Stimulated activated CD8-positive, alpha-beta memory T cell treated with anti-CD3 and anti-CD28 coated beads, Interleukin-12 subunit alpha, Interleukin-12 subunit beta, amount 100 ng/mL, for 1 hour (primary cell): ENCODE results near the gene AMPH.
"Not testable (repeated sequence)": the region's sequence is repeated elsewhere in the genome, so short reads cannot be mapped to it uniquely, and the experiment has no call there.

Experiments
- DNase-seq: peaks from one replicate; pipeline ENCODE4 v3.0.0-alpha.2; 2020; ENCODE audit warnings: low read depth

The AMPH gene

GRCh38 chr7:38628630-38629385 is 2.4 kb downstream of the AMPH start:
- DNase-seq, result no peak

DNA sequence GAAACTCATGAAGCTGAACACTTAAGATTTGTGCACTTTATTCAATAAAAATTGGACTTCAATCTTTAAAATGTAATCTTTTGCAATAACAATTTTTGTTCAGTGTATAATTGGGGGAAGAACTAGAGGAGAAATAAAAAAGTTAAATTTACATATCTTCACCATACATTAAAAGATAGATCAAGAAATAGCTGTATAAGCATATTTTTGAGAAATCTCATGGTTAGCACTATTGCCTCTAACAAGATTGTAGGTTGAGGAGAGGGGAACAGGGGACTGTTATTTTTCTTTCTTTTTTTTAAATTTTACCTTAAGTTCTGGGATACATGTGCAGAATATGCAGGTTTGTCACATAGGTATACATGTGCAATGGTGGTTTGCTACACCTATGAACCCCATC is 5.3 kb downstream of the AMPH start:
- no peak for DNase-seq

DNA sequence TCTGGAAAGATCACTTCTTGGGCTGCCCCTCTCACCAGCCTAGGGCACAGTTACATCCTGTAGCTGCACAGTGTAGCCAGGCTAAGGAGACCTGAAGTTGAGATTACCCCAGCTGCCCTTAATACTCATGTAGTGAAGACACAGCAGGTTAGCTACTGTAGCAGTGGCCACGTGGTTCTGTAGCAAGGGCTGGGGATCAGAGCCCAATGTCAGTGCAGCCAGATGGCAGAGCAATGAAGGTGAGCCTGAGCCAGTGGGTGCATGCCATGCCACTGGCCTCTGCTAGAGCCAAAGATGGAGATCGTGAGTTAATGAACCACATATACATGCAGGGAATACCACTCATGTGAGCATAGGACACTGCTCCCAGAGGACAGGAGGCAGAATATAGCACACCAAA is 15.5 kb downstream of the AMPH start:
- no peak for DNase-seq

DNA sequence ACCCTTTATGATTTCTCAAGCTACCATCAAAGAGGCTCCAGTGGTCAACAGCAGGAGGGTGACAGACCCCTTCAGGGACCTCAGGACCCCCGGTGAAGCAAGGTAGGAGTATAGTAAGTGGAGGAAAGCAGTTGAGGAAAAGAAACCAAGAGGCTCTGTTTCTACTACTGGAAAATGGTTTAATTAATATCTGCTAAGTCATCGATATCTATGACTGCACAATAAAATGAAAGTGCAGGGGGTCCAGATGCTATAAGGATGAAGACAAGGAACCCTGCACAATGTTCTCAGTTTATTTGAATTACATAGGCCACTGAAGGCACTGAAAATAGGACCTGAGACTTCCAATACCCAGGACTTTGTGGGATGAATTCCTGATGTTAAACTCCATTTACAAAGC is 23.7 kb downstream of the AMPH start:
- no peak for DNase-seq

- DNase-seq, result no peak
Measured at GRCh38 chr7:38600741-38601140, 30.4 kb downstream of the AMPH start.

DNA sequence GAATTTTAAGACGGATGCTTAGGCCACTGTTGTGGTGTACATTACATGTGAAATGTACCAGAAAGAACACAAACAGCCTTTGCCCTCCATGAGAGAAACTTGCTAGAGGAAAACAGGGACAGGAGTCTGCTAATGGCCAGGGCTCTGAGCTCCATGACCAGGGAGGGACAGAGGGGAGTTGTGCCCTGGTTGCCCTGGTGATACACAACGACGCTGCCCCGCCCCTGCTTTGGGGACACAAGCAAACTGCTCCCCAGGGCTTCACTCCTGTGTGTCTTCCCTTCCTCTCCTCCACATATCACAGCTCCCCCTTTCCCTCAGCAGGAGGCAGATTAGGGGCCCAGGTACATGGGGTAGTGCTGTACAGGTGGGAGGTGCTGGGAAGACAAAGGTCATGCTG is 36.2 kb downstream of the AMPH start:
- DNase-seq, result no peak

GRCh38 chr7:38592737-38593288 is 38.4 kb downstream of the AMPH start:
- DNase-seq, result no peak

DNA sequence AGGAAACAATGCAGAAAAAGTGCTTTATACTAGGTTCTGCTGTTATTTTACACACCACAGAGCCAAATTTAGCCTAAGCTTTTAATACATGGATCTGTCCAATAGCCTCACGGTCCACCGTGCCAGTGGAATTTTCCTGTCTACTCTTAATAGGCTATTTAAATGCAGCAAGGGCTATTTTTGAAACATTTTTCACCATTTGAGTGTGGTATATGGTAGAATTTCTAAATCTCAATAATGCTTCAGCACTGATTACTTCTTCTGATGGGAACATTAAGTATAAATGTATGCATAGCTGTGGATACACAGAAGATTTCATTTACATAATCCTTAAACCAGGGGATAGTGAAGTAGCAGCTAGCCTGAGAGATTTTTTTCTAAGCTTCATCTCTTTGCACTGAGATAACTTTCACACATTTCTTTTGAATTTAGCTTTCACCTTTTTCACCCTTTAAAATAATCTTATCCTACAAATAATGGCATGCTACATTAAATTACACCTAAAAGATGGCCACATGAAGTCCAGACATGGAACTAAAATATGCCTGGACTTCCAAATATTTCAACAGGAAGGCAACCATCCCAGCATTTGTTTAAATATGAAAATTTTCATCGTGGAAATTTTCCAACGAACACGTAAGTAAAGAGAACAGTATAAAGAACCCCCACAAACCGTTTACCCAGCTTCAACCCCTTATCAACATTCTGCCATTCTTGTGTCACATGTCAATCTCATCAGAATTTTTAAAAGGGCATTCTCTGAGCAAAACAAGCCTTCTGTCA is 45.4 kb downstream of the AMPH start:
- no peak for DNase-seq

DNA sequence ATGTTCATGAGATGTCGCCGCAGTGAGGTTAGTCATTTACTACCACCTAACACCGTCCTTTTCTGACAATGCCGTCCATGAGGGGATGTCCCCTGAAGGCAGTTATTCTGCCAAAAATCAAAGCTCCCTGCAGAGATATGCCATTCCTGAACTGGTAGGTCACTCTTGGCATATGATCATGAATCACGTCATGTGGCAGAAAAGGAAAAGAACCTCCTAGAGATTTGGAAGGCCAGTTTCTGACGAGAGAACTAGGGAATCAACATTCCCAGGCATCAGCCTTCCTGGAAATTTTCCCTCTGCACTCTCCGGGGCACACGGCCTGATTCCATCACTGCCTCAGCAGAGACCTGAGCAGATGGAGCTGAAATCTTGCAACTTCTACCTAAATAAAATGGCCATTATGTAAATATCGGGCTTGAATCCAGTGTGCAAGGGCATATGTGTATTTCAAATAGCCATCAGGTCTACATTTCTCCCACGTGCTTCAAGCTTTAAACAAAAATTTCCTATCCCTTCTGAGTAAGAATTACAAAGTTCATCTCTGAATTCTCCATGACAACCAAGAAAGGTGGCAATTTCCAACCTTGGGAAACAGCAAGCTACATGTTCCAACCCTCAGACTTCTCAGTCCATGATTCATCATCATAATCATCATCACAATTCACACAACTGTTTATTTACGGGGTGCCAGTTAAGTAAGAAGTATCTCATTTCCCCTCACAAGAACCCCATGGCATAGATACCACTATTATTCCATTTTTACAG is 46.5 kb downstream of the AMPH start:
- DNase-seq, result no peak

DNA sequence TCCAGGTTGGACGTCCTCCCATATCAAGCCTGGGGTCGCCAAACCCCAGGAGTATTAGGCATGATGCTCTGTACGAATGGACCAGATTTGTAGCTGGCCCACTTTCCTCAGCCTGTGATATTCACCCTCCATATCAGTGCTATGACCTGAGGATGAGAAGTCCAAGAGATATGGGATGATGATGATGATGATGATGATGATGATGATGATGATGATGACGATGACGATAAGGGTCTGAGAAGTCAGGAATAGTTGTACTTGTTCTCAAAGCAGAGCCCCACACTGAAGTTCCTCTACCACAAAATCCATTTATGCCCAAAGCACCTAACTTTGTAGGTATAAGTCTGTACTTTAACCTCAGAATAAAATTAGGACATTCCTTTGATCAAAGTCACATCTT is 50.7 kb downstream of the AMPH start:
- DNase-seq, result no peak

DNA sequence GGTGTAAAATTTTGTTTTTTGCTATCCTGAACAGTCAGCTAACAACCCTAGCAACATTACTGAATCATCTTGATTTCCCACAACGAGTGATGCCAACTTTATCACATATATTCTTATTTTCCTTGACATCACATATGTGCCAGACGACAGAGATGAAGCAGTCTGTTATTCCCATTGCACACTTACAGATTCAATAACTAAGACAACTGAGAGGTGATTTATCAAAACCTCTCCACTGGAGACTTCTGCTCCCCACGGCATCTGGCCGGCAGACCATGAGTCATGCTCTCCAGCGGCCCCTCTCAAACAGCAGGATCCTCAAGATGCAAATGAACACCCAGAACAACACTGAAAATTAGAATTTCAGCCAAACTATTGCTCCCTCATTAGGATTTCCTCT is 57.1 kb downstream of the AMPH start:
- DNase-seq, result no peak

GRCh38 chr7:38571620-38572019 is 59.6 kb downstream of the AMPH start:
- not testable (repeated sequence) for DNase-seq

- no peak for DNase-seq
Measured at GRCh38 chr7:38568497-38568896, 62.7 kb downstream of the AMPH start.

DNA sequence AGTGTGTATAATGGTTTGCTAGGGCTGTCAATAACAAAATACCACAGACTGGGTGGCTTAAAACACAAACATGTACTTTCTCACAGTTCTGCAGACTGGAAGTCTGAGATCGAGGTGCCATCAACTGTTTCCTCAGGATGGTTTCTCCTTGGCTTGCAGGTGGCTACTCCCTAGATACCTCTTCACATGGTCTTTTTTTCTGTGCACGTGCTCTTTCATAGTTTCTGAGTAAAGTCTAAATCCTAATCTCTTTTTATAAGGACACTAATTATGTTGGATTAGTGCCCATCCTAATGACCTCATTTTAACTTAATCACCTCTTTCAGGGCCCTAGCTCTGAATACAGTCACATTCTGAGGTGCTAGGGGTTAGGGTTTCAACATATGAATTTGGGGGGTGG is 65.9 kb downstream of the AMPH start:
- no peak for DNase-seq

GRCh38 chr7:38563741-38564140 is 67.4 kb downstream of the AMPH start:
- DNase-seq, result no peak

DNA sequence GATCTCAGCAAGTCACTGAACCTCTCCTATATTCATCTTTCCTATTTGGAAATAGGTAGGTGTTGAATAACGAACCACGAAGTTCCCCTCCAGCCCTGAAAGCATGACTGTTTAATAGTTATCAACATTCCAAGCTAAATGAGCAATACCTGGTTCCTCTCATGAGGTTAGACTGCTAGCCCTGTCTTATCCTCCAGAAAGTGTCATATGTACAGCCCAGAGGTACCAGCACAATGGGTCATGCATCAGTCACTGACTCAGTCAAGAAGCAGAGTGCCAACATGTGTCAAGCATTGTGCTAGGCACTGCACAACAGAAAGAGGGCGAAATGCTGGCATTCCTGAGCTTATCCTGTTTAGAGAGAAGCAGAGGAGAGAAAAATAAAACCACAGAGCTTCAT is 70.0 kb downstream of the AMPH start:
- no peak for DNase-seq

DNA sequence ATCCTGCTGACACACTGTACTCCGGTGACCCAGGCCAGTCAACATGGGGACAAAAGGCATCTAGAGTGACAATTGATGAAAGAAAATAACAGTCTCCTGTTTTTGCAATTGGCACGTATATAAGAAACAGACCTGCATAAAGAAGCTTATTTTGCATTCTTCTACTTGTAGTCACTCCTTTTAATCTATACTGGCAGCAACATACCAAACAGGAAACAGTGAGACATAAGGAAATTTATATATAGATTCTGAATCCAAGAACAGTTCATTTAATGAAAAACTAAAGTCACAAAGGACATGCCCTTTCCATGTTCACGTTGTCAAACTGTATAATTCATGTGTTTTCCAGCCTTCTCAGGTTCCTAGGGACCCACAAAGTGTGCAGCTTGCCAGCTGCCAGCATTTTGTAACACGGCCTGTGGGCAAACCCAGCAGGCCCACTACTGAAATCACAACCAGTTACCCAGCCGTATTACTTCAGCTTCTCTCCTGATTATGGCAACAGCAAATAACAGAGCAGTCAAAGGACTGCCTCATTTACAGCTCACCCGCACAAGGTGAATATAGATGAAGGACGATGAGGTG is 72.3 kb downstream of the AMPH start:
- DNase-seq, result no peak

GRCh38 chr7:38554586-38554985 is 76.6 kb downstream of the AMPH start:
- DNase-seq, result no peak

- no peak for DNase-seq
Measured at GRCh38 chr7:38550836-38551235, 80.3 kb downstream of the AMPH start.

- no peak for DNase-seq
Measured at GRCh38 chr7:38548605-38549004, 82.6 kb downstream of the AMPH start.

- no peak for DNase-seq
Measured at GRCh38 chr7:38546763-38547162, 84.4 kb downstream of the AMPH start.

DNA sequence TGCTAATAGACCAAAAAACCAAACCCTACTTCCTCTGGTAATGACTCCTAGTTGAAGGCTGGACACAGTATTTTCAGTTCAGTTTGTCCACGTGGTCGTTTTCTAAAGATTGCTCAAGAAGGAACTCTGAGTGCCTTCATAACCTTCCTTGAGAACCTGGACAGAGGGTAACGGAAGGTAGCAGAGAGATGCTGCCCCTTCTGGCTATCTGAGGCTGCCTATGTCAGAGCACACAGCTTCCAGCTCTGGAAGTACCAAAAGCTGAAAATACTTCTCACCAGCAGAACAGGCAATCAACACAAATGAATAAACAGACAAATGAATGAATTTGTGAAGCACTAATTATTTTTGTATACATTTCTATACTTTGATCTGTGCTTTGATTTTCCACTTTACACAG is 85.2 kb downstream of the AMPH start:
- DNase-seq, result no peak
